HepG2 (cell line): ENCODE results near the gene DUSP9. TPM values are rescaled to one million over a fixed set of nuclear protein-coding genes. Genes with fewer than 3 reads are reported as not detected.

ENCODE experiments used
- HHEX ChIP-seq: IDR thresholded peaks from 2 replicates; pipeline ENCODE4 v1.6.1; 2016; ENCODE audit warnings: control low read depth
- JUN ChIP-seq: sonication (generic); formaldehyde crosslinking; IDR thresholded peaks from 2 replicates; pipeline ENCODE4 v1.4.0; 2020; ENCODE audit warnings: mild to moderate bottlenecking, missing genetic modification reagents
- KDM1A ChIP-seq: IDR thresholded peaks from 2 replicates; pipeline ENCODE4 v1.6.1; 2016; ENCODE audit warnings: missing compliant biosample characterization
- RBM22 ChIP-seq: fragments of 200-400 bp; formaldehyde crosslinking; optimal IDR thresholded peaks from 2 replicates; pipeline ENCODE3; 2017; ENCODE audit warnings: mild to moderate bottlenecking, low read length, moderate library complexity
- SMC3 ChIP-seq: IDR thresholded peaks from 2 replicates; pipeline ENCODE4 v1.6.1; 2011; ENCODE audit warnings: low read length, improper control_type of control experiment
- SRSF1 ChIP-seq: fragments of 200-400 bp; formaldehyde crosslinking; optimal IDR thresholded peaks from 2 replicates; pipeline ENCODE3; 2017; ENCODE audit warnings: mild to moderate bottlenecking, low read depth, low read length, moderate library complexity
- STAG1 ChIP-seq: sonication (generic); formaldehyde crosslinking; IDR thresholded peaks from 2 replicates; pipeline ENCODE4 v1.4.0; 2020; ENCODE audit warnings: missing genetic modification reagents
- ZNF501 ChIP-seq: sonication (generic); formaldehyde crosslinking; IDR thresholded peaks from 2 replicates; pipeline ENCODE4 v1.5.1; 2020; ENCODE audit warnings: mild to moderate bottlenecking, moderate library complexity, missing genetic modification reagents
- ZNF83 ChIP-seq: sonication (generic); formaldehyde crosslinking; IDR thresholded peaks from 2 replicates; pipeline ENCODE4 v1.4.0; 2020; ENCODE audit warnings: missing genetic modification reagents, mild to moderate bottlenecking, borderline replicate concordance
- polyA plus RNA-seq, 8 experiments: library from polyadenylated mRNA; depleted of rRNA in 3 of 8; stranded (reverse) in 7 of 8; unstranded in 1 of 8; fragments of >200 nt; fragmentation: Illumina TruSeq in 4 of 8; extraction: Trizol in 4 of 8; gene quantifications; 2 replicates each; pipeline versions ENCODE4 v1.2.1 to v1.2.3, GENCODE V29; 2011 to 2016; ENCODE audit warnings: low read depth in 4 of 8, missing spikeins in 1 of 8, mixed read lengths in 1 of 8; ENCODE audit not compliant: insufficient read depth in 1 of 8
- total RNA-seq, 5 experiments: library from RNA; depleted of rRNA; stranded (reverse); fragments of >200 nt; fragmentation: Illumina TruSeq; extraction: Trizol; gene quantifications; 2 replicates each; pipeline ENCODE4 v1.2.3, GENCODE V29; 2016; ENCODE audit warnings: low read depth in 1 of 5
- TF ChIP-seq, protein P1 (sequence below): sonication (generic); formaldehyde crosslinking; IDR thresholded peaks from one replicate; pipeline ENCODE4 v1.5.1; 2020; ENCODE audit warnings: mild to moderate bottlenecking, missing genetic modification reagents; ENCODE audit errors: not compliant biosample characterization
- TF ChIP-seq, protein P2 (sequence below): sonication (generic); formaldehyde crosslinking; IDR thresholded peaks from 2 replicates; pipeline ENCODE4 v1.4.0; 2020; ENCODE audit warnings: missing genetic modification reagents, borderline replicate concordance
- TF ChIP-seq, protein P3 (sequence below): sonication (generic); formaldehyde crosslinking; IDR thresholded peaks from 2 replicates; pipeline ENCODE4 v1.4.0; 2020; ENCODE audit warnings: missing genetic modification reagents, mild to moderate bottlenecking, borderline replicate concordance
- TF ChIP-seq, protein P4 (sequence below): IDR thresholded peaks from 2 replicates; pipeline ENCODE4 v1.6.1; 2016
- TF ChIP-seq, protein P5 (sequence below): sonication (generic); formaldehyde crosslinking; IDR thresholded peaks from 2 replicates; pipeline ENCODE4 v1.4.0; 2020; ENCODE audit warnings: mild to moderate bottlenecking, missing genetic modification reagents

Gene DUSP9
- total and polyA plus RNA-seq, 2 of the 13 experiments (the other 11 are each of a cell fraction or from before 2014, with no cell fraction given): 235 to 435 TPM

DNA sequence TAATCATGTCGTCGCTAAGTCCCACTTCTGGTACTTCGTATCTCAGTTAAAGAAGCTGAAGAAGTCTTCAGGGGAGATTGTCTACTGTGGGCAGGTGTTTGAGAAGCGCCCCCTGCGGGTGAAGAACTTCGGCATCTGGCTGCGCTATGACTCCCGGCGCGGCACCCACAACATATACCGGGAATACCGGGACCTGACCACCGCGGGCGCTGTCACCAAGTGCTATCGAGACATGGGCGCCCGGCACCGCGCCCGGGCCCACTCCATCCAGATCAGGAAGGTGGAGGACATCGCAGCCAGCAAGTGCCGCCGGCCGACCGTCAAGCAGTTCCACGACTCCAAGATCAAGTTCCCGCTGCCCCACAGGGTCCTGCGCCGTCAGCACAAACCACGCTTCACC, 15.3 kb downstream of the DUSP9 start (continued):
- TF ChIP-seq ZNF83 (CRISPR knock-in tag) (no peak), HHEX (CRISPR knock-in tag) (no peak), SRSF1 (no peak), JUN (CRISPR knock-in tag) (no peak), RBM22 (no peak), KDM1A (no peak), ZNF501 (peak; percentile 27; the same call in 1 of the 2 replicates), STAG1 (CRISPR knock-in tag) (peak; percentile 62), SMC3 (peak; percentile 60)
- TF ChIP-seq, protein P1, sequence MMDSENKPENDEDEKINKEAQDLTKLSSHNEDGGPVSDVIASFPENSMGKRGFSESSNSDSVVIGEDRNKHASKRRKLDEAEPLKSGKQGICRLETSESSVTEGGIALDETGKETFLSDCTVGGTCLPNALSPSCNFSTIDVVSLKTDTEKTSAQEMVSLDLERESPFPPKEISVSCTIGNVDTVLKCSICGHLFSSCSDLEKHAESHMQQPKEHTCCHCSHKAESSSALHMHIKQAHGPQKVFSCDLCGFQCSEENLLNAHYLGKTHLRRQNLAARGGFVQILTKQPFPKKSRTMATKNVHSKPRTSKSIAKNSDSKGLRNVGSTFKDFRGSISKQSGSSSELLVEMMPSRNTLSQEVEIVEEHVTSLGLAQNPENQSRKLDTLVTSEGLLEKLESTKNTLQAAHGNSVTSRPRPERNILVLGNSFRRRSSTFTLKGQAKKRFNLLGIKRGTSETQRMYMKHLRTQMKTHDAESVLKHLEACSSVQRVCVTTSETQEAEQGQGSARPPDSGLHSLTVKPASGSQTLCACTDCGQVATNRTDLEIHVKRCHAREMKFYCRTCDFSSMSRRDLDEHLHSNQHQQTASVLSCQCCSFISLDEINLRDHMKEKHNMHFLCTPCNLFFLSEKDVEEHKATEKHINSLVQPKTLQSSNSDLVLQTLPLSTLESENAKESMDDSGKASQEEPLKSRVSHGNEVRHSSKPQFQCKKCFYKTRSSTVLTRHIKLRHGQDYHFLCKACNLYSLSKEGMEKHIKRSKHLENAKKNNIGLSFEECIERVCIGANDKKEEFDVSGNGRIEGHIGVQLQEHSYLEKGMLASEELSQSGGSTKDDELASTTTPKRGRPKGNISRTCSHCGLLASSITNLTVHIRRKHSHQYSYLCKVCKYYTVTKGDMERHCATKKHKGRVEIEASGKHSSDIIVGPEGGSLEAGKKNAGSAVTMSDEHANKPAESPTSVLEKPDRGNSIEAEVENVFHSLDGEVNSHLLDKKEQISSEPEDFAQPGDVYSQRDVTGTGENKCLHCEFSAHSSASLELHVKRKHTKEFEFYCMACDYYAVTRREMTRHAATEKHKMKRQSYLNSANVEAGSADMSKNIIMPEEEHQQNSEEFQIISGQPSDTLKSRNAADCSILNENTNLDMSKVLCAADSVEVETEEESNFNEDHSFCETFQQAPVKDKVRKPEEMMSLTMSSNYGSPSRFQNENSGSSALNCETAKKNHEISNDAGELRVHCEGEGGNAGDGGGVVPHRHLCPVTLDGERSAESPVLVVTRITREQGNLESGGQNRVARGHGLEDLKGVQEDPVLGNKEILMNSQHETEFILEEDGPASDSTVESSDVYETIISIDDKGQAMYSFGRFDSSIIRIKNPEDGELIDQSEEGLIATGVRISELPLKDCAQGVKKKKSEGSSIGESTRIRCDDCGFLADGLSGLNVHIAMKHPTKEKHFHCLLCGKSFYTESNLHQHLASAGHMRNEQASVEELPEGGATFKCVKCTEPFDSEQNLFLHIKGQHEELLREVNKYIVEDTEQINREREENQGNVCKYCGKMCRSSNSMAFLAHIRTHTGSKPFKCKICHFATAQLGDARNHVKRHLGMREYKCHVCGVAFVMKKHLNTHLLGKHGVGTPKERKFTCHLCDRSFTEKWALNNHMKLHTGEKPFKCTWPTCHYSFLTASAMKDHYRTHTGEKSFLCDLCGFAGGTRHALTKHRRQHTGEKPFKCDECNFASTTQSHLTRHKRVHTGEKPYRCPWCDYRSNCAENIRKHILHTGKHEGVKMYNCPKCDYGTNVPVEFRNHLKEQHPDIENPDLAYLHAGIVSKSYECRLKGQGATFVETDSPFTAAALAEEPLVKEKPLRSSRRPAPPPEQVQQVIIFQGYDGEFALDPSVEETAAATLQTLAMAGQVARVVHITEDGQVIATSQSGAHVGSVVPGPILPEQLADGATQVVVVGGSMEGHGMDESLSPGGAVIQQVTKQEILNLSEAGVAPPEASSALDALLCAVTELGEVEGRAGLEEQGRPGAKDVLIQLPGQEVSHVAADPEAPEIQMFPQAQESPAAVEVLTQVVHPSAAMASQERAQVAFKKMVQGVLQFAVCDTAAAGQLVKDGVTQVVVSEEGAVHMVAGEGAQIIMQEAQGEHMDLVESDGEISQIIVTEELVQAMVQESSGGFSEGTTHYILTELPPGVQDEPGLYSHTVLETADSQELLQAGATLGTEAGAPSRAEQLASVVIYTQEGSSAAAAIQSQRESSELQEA (CRISPR knock-in tag): no peak
- TF ChIP-seq, protein P2, sequence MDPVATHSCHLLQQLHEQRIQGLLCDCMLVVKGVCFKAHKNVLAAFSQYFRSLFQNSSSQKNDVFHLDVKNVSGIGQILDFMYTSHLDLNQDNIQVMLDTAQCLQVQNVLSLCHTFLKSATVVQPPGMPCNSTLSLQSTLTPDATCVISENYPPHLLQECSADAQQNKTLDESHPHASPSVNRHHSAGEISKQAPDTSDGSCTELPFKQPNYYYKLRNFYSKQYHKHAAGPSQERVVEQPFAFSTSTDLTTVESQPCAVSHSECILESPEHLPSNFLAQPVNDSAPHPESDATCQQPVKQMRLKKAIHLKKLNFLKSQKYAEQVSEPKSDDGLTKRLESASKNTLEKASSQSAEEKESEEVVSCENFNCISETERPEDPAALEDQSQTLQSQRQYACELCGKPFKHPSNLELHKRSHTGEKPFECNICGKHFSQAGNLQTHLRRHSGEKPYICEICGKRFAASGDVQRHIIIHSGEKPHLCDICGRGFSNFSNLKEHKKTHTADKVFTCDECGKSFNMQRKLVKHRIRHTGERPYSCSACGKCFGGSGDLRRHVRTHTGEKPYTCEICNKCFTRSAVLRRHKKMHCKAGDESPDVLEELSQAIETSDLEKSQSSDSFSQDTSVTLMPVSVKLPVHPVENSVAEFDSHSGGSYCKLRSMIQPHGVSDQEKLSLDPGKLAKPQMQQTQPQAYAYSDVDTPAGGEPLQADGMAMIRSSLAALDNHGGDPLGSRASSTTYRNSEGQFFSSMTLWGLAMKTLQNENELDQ (CRISPR knock-in tag): no peak
- TF ChIP-seq, protein P3, sequence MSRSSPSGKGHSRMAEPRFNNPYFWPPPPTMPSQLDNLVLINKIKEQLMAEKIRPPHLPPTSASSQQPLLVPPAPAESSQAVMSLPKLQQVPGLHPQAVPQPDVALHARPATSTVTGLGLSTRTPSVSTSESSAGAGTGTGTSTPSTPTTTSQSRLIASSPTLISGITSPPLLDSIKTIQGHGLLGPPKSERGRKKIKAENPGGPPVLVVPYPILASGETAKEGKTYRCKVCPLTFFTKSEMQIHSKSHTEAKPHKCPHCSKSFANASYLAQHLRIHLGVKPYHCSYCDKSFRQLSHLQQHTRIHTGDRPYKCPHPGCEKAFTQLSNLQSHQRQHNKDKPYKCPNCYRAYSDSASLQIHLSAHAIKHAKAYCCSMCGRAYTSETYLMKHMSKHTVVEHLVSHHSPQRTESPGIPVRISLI (CRISPR knock-in tag): no peak
- TF ChIP-seq, protein P4, sequence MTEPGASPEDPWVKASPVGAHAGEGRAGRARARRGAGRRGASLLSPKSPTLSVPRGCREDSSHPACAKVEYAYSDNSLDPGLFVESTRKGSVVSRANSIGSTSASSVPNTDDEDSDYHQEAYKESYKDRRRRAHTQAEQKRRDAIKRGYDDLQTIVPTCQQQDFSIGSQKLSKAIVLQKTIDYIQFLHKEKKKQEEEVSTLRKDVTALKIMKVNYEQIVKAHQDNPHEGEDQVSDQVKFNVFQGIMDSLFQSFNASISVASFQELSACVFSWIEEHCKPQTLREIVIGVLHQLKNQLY: no peak
- TF ChIP-seq, protein P5, sequence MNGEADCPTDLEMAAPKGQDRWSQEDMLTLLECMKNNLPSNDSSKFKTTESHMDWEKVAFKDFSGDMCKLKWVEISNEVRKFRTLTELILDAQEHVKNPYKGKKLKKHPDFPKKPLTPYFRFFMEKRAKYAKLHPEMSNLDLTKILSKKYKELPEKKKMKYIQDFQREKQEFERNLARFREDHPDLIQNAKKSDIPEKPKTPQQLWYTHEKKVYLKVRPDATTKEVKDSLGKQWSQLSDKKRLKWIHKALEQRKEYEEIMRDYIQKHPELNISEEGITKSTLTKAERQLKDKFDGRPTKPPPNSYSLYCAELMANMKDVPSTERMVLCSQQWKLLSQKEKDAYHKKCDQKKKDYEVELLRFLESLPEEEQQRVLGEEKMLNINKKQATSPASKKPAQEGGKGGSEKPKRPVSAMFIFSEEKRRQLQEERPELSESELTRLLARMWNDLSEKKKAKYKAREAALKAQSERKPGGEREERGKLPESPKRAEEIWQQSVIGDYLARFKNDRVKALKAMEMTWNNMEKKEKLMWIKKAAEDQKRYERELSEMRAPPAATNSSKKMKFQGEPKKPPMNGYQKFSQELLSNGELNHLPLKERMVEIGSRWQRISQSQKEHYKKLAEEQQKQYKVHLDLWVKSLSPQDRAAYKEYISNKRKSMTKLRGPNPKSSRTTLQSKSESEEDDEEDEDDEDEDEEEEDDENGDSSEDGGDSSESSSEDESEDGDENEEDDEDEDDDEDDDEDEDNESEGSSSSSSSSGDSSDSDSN (CRISPR knock-in tag): peak; percentile 47; the same call in 1 of the 2 replicates
